Posterior cingulate gyrus (tissue), 11 donors: ENCODE data around the gene PLEKHG2.
"Not testable (repeated sequence)": the region's sequence is repeated elsewhere in the genome, so short reads cannot be mapped to it uniquely, and the experiment has no call there.

ENCODE experiments used
- DNase-seq, 10 donors: peaks; one replicate each; pipeline versions ENCODE4 v3.0.0 to v3.0.0-alpha.2; 2020 to 2021; ENCODE audit warnings: mixed read lengths in 3 of 10
- intact Hi-C: fragments of 100-400 bp; cut with DNase I; formaldehyde crosslinking; loops from one replicate; pipeline ENCODE4 v1.15.1; 2023

The PLEKHG2 gene

DNA sequence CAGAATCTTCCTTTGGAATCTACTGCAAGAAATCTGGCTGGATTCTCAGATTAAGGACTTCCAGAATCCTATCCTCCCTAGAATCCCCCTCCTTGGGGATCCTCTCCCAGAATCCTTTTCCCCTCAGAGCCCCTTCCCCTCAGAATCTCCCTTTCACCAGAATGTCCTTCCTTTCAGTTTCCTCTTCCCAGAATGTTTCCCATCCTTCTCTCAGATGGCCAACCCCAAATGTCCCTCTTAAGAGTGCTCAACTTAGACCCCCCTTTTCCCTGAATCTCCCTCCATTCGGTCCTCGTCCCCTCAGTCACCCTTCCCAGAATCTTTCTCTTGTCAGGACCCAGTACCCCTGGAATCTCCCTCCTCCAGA, 23.9 kb downstream of the PLEKHG2 start:
- DNase-seq: no peak
- intact Hi-C loops: loop anchor here (1.0 kb wide), 1 partner anchor 9 kb away; the partner anchor contains the start of gene SUPT5H

DNA sequence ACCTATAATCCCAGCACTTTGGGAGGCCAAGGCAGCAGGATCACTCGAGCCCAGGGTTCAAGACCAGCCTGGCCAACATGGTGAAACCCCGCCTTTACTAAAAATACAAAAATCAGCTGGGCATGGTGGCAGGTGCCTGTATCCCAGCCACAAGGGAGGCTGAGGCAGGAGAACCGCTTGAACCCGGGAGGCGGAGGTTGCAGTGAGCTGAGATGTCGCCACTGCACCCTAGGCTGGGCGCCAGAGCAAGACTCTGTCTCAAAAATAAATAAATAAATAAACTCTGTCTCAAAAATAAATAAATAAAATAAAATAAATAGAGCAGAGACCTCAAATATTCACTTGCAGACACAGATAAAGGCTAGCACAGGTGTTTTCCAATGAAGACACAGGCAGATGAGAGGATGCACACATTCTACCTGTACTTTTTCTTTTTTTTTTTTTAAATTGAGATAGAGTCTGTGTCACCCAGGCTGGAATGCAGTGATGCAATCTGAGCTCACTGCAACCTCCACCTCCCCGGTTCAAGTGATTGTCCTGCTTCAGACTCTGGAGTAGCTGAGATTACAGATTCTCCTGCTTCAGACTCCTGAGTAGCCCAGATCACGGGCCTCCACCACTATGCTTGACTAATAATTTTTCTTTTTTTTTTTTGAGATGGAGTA, 25.9 kb downstream of the PLEKHG2 start:
- DNase-seq: peak in 1 of 10 donors; percentile 44
- intact Hi-C loops: no loop called here

DNA sequence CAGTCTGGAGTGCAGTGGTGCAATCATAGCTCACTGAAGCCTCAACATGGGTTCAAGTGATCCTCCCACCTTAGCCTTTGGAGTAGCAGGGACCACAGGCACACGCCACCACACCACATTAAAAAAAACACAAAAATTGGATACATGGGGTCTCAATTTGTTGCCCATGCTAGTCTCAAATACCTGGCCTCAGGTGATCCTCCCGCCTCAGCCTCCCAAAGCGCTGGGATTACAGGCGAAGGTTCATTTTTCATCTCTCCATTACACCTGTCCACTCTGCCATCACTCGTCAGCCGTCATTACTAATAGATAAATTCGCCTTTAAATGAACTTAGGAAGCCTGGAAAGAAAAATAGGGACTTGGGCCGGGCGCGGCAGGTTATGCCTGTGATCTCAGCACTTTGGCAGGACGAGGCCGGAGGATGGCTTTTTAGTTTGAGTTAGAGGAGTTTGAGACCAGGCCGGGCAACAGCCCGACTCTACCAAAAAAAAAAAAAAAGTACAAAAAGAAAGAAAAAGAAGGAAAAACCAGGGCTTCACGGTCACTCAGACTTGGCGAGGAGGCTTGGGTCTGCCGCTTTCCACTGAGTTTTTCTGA, 32.2 kb downstream of the PLEKHG2 start:
- intact Hi-C loops: loop anchor here (1.0 to 5.0 kb wide), 3 partner anchors 8 to 88 kb away; partner anchors contain the start of genes EID2B and TIMM50
- DNase-seq: no peak

DNA sequence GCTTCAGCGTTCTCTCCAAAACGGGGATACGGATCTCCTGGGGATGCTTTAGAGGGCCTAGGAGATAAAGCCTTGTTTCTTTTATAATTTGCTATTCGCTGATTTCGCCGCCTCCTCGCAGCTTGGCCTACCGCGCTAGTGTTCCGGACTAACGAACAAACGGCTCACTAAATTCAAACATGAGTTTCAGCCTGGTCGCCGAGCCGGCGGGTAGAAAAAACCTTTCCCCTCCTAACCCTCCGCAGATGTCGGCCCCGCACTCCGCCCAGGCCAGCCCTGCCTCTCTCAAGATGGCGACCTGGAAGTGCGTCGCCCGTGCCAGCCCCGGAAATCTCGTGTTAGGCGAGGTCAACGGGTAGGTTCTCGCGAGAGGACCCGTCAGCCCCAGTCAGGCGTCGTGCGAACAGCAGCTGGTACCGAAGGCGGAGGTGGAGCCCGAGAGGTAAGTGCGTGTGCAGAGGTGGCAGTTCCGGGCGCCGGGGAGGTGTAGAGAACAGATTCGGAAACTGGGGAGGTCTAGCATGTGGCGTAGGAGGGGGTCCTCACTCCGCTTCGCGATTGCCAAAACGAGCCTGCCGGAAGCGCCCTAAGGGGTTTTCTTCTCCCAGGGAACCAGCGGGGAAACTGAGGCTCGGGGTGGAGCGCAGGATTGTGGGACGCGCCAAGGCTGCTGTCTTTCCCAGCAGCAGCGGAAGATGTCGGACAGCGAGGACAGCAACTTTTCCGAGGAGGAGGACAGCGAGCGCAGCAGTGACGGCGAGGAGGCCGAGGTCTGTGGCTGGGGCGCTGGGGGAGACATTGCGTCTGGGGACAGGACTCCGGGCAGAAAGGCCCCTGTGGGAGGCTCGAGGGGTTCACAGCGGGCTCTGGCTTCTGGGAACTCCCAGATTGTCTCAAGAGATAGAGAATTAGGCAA, 33.0 kb downstream of the PLEKHG2 start, which contains the start of gene SUPT5H:
Gene SUPT5H, plus strand, starts transcription at position 387 of the 916 bp plus-strand sequence. Its CDS starts 309 bp downstream, at position 696.
- DNase-seq: peak; percentile 91 to 99 (median 95)
- intact Hi-C loops: loop anchor here (1.0 to 5.0 kb wide), 2 partner anchors 9 to 37 kb away; partner anchors contain the start of gene TIMM50

DNA sequence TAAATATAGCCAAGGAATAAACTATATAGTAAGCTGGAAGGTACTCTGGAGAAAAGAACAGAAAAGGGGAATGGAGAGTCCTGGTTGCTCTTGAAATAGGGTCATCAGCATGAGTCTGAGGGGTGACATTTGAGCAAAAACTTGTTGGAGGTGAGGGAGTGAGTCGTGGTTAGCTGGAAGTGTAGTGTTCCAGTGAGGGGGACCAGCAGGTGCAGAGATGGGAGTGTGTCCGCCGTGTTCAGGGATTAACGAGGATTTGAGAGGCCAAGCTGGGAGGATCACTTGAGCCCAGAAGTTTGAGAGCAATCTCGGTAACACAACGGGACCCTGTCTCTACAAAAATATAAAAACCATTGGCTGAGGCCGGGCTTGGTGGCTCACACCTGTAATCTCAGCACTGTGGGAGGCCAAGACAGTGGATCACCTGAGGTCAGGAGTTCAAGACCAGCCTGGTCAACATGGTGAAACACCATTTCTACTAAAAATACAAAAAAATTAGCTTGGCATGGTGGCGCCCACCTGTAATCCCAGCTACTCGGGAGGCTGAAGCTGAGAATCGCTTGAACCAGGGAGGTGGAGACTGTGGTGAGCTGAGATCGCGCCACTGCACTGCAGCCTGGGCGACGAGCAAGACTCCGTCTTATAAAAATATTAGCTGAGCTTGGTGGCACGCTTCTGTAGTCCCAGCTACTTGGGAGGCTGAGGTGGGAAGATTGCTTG, 34.1 kb downstream of the PLEKHG2 start:
- no peak for DNase-seq
- intact Hi-C loops: loop anchor here (5.0 kb wide), 1 partner anchor 36 kb away; the partner anchor contains the start of gene TIMM50

DNA sequence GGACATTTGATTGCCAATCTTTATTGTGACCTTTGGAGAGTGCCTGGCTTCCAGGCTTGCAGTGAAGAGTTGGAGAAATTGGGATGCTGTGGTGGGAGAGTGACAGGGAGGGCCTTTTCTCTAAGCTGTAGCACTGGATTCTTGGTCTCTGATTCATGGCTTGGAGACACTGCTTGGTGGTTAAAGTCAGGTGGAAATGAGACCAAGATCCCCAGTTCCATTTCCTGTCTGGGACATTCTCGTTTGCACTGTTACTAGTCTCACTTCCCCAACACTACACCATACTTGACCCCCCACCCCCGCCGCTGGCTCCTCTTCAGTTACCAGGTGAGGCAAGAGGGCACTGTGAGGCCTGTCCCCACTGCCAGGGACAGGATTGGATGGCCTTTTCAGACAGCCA, 35.8 kb downstream of the PLEKHG2 start:
- intact Hi-C loops: loop anchor here (5.0 kb wide), 1 partner anchor 34 kb away; the partner anchor contains the start of gene TIMM50

DNA sequence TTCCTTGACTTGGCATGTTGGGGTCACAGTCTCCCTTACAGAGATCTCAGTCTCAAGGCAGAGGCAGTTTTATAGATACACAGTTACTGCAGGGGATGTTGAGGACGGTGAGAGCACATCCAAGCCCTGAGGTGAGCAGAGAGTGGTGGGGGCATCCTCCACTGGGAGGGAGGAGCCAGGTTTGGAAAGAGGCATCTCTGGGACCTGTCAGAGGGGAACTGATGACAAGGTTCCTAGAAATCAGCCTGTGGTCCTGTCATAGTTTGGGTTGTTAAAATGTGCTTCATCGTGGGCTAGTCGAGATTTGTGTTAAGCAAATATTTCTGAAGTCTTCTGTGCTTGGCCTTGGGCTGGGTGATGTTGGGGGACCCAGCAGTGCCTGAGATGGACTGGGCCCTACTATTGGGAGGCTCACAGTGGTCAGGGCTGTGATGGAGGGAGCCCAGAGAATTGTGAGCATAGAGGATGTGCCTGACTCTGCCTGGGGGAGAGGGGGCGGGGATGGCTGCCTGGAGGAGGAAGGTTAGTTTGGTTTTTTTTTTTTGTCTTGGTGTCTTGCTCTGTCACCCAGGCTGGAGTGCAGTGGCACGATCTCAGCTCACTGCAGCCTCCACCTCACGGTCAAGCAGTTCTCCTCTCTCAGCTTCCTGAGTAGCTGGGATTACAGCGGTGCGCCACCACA, 36.8 kb downstream of the PLEKHG2 start:
- intact Hi-C loops: loop anchor here (5.0 kb wide), 1 partner anchor 33 kb away; the partner anchor contains the start of gene TIMM50
- no peak for DNase-seq

More for the DNA sequence above, 35.8 kb downstream of the PLEKHG2 start:
- no peak for DNase-seq

DNA sequence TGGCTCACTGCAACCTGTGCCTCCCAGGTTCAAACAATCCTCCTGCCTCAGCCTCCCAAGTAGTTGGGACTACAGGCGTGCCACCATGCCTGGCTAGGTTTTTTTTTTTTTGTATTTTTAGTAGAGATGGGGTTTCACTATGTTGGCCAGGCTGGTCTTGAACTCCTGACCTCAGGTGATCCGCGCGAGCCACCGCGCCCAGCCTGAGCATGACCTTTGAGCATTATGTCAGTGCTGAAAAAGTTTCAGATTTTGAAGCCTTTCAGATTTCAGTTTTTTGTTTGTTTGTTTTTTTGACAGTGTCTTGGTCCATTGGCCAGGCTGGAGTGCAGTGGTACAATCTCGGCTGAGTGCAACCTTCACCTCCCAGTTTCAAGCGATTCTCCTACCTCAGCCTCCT, 38.8 kb downstream of the PLEKHG2 start:
- DNase-seq, intact Hi-C loops: not testable (repeated sequence)

DNA sequence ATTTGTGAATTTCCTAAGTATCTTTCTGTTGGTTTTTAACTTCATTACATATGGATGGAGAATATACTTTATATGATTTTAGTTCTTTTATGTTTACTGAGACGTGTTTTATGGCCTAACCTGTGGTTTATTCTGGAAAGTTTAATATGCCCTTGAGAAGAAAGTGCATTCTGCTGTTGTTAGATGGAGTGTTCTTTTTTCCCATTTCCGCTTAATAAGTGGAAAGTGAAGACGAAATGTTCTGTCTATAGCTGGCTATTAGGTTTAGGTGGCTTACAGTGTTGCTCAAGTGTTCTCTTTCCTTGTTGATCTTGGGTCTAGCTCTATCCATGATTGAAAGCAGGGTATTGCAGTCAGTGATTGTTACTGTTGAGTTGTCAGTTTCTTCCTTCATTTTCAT, 50.9 kb downstream of the PLEKHG2 start:
- intact Hi-C loops: no loop called here
- DNase-seq: no peak

DNA sequence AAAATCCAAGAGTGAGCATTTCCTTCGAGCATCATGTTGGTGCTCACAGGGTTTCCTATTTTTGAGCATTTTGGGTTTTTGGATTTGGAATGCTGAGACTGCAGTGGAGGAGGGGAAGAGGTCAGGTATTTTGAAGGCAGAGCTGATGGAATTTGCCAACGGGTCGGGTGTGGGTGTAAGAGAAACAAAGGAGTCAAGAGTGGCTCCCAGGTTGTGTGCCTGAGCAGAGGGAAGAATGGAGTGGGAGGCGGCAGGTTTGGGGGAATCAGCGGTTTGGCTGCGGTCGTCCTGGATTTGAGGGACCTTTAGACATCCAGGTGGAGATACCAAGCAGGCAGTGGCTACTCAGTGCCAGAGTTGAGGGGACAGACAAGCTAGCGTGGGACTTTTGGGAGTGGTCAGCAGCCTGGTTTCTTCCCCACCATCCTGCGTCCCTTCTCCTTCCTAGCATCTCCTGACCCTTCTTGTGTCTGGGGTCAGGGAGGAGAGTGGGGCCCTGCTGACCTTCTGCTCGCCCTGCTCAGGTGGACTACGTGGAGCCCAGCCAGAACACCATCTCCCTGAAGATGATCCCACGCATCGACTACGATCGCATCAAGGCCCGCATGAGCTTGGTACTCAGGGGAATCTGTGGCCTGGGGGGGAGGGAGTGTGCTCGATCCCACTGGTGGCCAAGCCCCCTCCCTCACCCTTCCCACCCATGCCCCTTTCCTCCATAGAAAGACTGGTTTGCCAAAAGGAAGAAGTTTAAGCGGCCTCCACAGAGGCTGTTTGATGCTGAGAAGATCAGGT, 53.7 kb downstream of the PLEKHG2 start:
- DNase-seq: no peak
- intact Hi-C loops: no loop called here

DNA sequence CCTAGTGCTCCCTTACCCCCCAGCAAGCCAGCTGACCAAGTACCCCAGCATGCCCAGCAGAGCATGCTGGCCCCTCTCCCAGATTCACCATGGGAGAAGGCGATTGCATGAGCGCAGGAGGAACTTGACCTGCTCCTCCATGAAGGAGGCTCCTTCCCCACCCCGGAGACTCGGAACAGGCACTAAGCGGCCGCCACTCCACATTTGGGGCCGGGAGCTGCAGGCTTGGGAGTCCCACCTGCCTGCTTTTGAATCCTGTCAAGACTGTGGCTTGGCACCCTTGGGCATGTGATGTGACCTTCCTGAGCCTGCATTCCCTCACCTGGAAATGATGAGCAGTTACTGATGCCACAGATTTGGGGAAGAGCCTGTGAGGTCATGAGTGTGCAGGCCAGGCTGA, 55.5 kb downstream of the PLEKHG2 start:
- intact Hi-C loops: no loop called here
- peak in 2 of 10 donors; percentile 21 to 75 for DNase-seq

DNA sequence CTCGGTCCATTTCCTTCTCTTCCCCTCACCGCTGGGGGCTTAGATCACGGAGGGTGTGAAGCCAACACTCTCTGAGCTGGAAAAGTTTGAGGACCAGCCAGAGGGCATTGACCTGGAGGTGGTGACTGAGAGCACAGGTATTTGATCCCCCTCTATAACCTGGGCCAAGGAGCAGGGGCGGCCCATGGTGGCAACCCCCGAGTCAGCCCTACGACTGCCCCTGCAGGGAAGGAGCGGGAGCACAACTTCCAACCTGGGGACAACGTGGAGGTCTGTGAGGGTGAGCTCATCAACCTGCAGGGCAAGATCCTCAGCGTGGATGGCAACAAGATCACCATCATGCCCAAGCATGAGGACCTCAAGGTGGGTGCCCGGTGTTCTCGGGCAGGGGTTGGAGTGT, 56.6 kb downstream of the PLEKHG2 start:
- intact Hi-C loops: no loop called here

DNA sequence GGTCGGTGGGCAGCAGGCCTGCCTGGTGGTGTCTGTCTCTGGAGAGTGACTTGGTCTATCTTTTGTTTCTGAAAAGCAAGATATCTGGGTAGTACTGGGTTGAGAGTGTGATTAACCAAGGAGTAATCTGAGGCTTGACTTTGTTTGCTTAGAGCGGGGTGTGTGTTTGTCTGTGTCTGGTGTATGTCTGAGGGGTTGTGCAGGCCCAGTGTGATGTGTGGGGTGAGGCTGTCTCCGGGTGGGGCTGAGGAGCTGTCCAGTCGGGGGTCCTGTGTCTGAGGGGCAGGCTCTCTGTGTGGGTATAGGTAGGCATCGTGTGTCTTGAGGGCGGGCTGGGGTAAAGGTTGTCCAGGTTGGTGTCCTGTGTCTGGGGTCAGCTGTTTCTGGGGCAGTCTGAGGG, 57.1 kb downstream of the PLEKHG2 start:
- DNase-seq: no peak
- intact Hi-C loops: no loop called here

More for the DNA sequence above, 56.6 kb downstream of the PLEKHG2 start:
- peak in 2 of 10 donors; percentile 24 to 44 for DNase-seq

DNA sequence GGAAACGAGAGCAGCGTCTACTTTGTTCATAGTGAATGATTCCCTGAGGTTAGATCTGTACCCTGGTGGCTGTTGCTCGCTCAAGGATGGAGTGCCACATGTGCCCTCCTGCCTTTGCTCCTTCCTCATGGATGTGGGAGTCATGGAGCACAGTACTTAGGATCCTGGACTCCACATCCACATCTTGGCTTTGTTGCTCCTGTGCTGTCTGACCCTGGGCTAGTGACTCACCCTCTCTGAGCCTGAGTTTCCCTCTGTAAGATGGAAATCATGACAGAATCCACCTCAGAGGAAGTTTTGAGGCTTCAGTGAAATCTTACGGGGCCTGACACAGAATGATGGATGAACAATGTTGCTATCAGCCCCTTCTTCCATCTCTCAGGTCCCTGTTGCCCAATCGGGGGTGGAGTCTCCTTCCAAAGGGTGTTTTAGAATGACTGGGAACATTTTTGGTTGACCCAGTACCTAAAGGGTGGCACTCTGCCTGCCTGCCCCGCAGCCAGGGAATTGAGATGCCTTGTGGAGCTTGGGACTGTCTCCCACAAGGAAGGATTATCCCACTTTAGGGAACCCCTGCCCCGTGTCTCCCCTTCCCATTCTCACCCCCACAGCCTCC, 58.4 kb downstream of the PLEKHG2 start:
- intact Hi-C loops: no loop called here
- DNase-seq: peak in 1 of 10 donors; percentile 21

DNA sequence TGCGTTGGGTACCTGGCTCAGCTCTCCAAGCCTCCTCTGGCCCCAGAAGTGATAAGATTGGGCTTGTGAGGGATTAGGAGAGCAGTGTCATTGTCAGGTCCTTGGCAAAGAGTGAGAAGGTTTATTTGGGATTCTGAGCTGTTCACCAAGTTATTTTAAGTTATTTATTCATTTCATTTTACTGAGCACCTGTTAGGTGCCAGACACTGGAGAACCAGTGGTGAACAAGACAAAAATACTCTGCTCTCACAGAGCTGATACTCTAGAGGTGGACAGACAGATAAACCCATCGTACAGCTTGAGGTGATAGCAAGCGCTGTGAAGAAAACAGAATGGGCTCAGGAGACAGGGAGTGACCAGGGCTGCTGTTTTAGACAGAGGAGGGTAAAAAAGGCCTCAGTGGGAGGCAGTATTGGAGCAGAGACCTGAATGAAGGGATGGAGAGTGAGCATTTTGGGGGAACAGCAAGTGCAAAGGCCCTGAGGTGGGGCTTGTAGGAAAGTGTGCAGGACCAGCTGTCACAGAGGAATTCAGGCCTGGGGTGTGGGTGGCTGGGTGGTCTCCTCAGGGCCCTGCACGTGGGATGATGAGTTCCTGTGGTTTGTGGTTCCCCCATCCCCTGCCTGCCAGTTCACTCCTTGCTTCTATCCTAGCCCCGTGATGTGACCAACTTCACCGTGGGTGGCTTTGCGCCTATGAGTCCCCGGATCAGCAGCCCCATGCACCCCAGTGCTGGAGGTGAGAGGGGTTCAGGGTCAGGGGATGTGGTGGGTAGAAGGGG, 59.5 kb downstream of the PLEKHG2 start:
- DNase-seq: no peak
- intact Hi-C loops: no loop called here

DNA sequence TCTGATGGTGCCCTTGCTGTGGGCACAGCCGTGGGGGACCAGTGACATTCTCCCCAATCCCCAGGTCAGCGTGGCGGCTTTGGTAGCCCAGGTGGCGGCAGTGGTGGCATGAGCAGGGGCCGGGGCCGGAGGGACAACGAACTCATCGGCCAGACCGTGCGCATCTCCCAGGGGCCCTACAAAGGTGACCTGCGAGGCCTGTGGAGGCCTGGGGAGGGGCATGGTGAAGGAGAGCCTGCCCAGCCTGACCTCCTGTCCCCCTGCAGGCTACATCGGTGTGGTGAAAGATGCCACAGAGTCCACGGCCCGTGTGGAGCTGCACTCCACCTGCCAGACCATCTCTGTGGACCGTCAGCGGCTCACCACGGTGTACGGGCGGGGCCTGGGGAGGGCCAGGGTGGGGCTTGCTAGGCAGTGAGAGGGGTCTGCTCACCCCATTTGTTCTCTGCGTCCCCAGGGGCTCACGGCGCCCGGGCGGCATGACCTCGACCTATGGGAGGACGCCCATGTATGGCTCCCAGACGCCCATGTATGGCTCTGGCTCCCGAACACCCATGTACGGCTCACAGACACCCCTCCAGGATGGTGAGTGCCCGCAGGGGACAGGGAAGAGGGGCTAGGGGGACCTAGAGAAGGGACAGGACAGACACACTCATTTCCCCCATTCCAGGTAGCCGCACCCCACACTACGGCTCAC, 60.4 kb downstream of the PLEKHG2 start:
- DNase-seq: no peak

DNA sequence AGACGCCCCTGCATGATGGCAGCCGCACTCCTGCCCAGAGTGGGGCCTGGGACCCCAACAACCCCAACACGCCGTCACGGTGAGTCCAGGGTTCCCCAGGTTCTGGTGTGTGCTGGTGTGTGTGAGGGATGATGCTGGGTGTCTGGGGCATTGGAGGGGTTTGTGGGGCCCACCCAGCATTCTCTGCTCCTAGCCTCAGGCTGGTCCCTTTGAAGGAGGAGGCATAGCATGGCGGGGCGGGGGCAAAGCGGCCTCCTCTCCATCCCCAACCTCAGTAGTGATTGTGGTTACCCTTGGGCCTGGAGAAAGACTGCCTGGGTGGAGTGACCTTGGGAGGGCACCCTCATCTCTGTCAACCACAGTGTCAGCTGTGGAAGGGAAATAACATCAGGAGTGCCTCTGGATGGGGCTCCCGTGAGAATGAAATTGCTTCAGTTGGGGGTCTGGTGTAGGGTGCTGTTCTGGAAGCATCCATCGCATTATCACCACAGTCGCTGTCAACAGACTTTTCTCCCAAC, 61.0 kb downstream of the PLEKHG2 start:
- intact Hi-C loops: no loop called here
- no peak for DNase-seq

More for the DNA sequence above, 60.4 kb downstream of the PLEKHG2 start:
- intact Hi-C loops: no loop called here
